PC-9 (cell line): ENCODE results near the gene RNASEH2B. TPM values are rescaled to one million over a fixed set of nuclear protein-coding genes. Genes with fewer than 3 reads are reported as not detected.

ENCODE experiments used
- BruUV-seq: library from RNA; stranded (reverse); fragments of 400-500 nt; replicated peaks from 2 replicates; lab custom pipeline; 2021; lab: Mats Ljungman, UMichigan
- CTCF ChIA-PET: fragments of 300-600 bp; sonication (Branson Sonifier 250); formaldehyde crosslinking; loops from one replicate; lab custom pipeline; 2022; ENCODE audit warnings: antibody characterized with exemption; lab: Charles Lee
- POLR2A ChIA-PET: fragments of 300-600 bp; sonication (Branson Sonifier 250); formaldehyde crosslinking; loops from one replicate; lab custom pipeline; 2022; ENCODE audit warnings: antibody characterized with exemption; ENCODE audit not compliant: unreplicated experiment; lab: Charles Lee
- DNase-seq, 2 experiments: peaks; one replicate each; pipeline versions ENCODE4 v3.0.0 to v3.0.0-alpha.2; 2015 to 2022; ENCODE audit warnings: mixed read lengths in 1 of 2
- H2AFZ ChIP-seq: fragments of 200-600 bp; sonication (generic); 2 replicates; pipeline ENCODE4 v1.8.1; 2017; ENCODE audit warnings: antibody characterized with exemption
- H3F3A ChIP-seq: fragments of 200-600 bp; sonication (generic); 2 replicates; pipeline ENCODE4 v1.8.1; 2017; ENCODE audit warnings: antibody characterized with exemption, mild to moderate bottlenecking, low read depth; ENCODE audit not compliant: insufficient read depth
- H3K27ac ChIP-seq: fragments of 200-600 bp; sonication (generic); 2 replicates; pipeline ENCODE4 v1.6.1; 2016; ENCODE audit warnings: mixed run types
- H3K27me3 ChIP-seq: fragments of 200-600 bp; sonication (generic); 2 replicates; pipeline ENCODE4 v1.6.1; 2016; ENCODE audit warnings: low read depth, mixed run types; ENCODE audit not compliant: insufficient read depth
- H3K36me3 ChIP-seq: fragments of 200-600 bp; sonication (generic); 2 replicates; pipeline ENCODE4 v1.6.1; 2016; ENCODE audit warnings: low read depth, mixed run types
- H3K4me1 ChIP-seq: fragments of 200-600 bp; sonication (generic); replicated peaks from 2 replicates; pipeline ENCODE4 v1.6.1; 2016; ENCODE audit warnings: mixed run types; ENCODE audit not compliant: insufficient read depth
- H3K4me2 ChIP-seq: fragments of 200-600 bp; sonication (generic); 2 replicates; pipeline ENCODE4 v1.6.1; 2017; ENCODE audit warnings: mixed run types
- H3K4me3 ChIP-seq: fragments of 200-600 bp; sonication (generic); 2 replicates; pipeline ENCODE4 v1.6.1; 2016; ENCODE audit warnings: mixed run types
- H3K79me2 ChIP-seq: fragments of 200-600 bp; sonication (generic); 2 replicates; pipeline ENCODE4 v1.6.1; 2017; ENCODE audit warnings: low read depth, mixed run types
- H3K9me2 ChIP-seq: fragments of 200-600 bp; sonication (generic); 2 replicates; pipeline ENCODE4 v1.8.1; 2017; ENCODE audit warnings: mild to moderate bottlenecking; ENCODE audit not compliant: insufficient read depth
- H3K9me3 ChIP-seq: fragments of 200-600 bp; sonication (generic); 2 replicates; pipeline ENCODE4 v1.8.1; 2016; ENCODE audit warnings: low read depth; ENCODE audit not compliant: insufficient read depth
- H4K20me1 ChIP-seq: fragments of 200-600 bp; sonication (generic); 2 replicates; pipeline ENCODE4 v1.8.1; 2017; ENCODE audit not compliant: insufficient read depth
- EZH2 ChIP-seq: fragments of 200-600 bp; sonication (generic); IDR thresholded peaks from 2 replicates; pipeline ENCODE4 v1.8.0; 2017; ENCODE audit warnings: antibody characterized with exemption, low read depth
- intact Hi-C: fragments of 100-400 bp; cut with micrococcal nuclease; formaldehyde crosslinking; loops from one replicate; pipeline ENCODE4 v1.10.0; 2022; ENCODE audit not compliant: unreplicated experiment
- total RNA-seq: library from RNA; stranded (reverse); gene quantifications from 2 replicates; pipeline ENCODE4 v1.2.3, GENCODE V29; 2021
- TF ChIP-seq, protein P1 (sequence below): fragments of 200-600 bp; sonication (generic); conservative IDR thresholded peaks from 2 replicates; pipeline ENCODE4 v1.6.1; 2017; ENCODE audit warnings: mixed run types, antibody characterized with exemption, mild to moderate bottlenecking, moderate library complexity

The RNASEH2B gene
- total RNA-seq, 1 experiment from 2014 or later = 45.8 TPM

GRCh38 chr13:50905256-50905655 lies 4.3 kb upstream of the RNASEH2B start:
- no peaks in the 10 kb centered on the region for H3K27me3 ChIP-seq

DNA sequence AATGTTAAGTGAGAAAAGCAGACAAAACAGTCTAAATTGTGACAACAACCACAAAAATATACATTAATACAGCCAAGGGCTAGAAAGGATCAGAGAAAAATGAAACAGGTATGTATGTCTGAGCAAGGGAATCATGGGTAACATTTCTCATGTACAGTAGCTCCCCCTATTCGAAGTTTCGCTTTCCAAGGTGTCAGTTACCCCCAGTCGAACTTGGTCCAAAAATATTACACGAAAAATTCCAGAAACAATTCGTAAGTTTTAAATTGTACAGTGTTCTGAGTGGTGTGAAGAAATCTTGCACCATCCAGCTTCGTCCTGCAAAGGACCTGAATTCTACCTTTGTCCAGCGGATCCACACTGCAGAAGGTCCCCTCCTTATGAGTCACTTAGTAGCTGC lies 1.8 kb upstream of the RNASEH2B start:
- H3F3A ChIP-seq = peaks cover 15% of the 10 kb centered on the region; the same call in 1 of the 2 replicates
- no peak overlapping the region for H3K4me3 ChIP-seq
- TF ChIP-seq EZH2 = no peak
- TF ChIP-seq, protein P1, sequence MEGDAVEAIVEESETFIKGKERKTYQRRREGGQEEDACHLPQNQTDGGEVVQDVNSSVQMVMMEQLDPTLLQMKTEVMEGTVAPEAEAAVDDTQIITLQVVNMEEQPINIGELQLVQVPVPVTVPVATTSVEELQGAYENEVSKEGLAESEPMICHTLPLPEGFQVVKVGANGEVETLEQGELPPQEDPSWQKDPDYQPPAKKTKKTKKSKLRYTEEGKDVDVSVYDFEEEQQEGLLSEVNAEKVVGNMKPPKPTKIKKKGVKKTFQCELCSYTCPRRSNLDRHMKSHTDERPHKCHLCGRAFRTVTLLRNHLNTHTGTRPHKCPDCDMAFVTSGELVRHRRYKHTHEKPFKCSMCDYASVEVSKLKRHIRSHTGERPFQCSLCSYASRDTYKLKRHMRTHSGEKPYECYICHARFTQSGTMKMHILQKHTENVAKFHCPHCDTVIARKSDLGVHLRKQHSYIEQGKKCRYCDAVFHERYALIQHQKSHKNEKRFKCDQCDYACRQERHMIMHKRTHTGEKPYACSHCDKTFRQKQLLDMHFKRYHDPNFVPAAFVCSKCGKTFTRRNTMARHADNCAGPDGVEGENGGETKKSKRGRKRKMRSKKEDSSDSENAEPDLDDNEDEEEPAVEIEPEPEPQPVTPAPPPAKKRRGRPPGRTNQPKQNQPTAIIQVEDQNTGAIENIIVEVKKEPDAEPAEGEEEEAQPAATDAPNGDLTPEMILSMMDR = no peak
- no peak overlapping the region for H3K27ac ChIP-seq
- peaks cover 25% of the 10 kb centered on the region for H3K79me2 ChIP-seq
- intact Hi-C loops = no loop called here
- ChIA-PET CTCF (no interaction called here), POLR2A (no interaction called here)
- no TSS peak for BruUV-seq
- H3K4me1 ChIP-seq = peaks cover 17% of the 10 kb centered on the region
- no peak overlapping the region for H3K4me2 ChIP-seq
- no peak overlapping the region for H2AFZ ChIP-seq
- H3K27me3 ChIP-seq = no peaks in the 10 kb centered on the region
- no peaks in the 10 kb centered on the region for H4K20me1 ChIP-seq
- H3K9me2 ChIP-seq = no peaks in the 10 kb centered on the region
- H3K36me3 ChIP-seq = no peaks in the 10 kb centered on the region
- no peaks in the 10 kb centered on the region for H3K9me3 ChIP-seq
- no peak for DNase-seq

More at GRCh38 chr13:50905256-50905655, 4.3 kb upstream of the RNASEH2B start:
- Histone ChIP-seq H4K20me1 (no peaks in the 10 kb centered on the region), H3F3A (peaks cover 6% of the 10 kb centered on the region; the same call in 1 of the 2 replicates), H3K4me3 (no peak overlapping the region), H3K27ac (no peak overlapping the region), H3K4me2 (no peak overlapping the region), H3K4me1 (no peaks in the 10 kb centered on the region), H3K79me2 (no peaks in the 10 kb centered on the region; the same call in 1 of the 2 replicates), H3K9me3 (no peaks in the 10 kb centered on the region), H3K36me3 (no peaks in the 10 kb centered on the region), H3K9me2 (no peaks in the 10 kb centered on the region), H2AFZ (no peak overlapping the region)
- DNase-seq = no peak
- CTCF ChIA-PET = no interaction called here
- no peak for TF ChIP-seq EZH2
- TF ChIP-seq, protein P1 = no peak
- POLR2A ChIA-PET = no interaction called here
- intact Hi-C loops = no loop called here
- no TSS peak for BruUV-seq

DNA sequence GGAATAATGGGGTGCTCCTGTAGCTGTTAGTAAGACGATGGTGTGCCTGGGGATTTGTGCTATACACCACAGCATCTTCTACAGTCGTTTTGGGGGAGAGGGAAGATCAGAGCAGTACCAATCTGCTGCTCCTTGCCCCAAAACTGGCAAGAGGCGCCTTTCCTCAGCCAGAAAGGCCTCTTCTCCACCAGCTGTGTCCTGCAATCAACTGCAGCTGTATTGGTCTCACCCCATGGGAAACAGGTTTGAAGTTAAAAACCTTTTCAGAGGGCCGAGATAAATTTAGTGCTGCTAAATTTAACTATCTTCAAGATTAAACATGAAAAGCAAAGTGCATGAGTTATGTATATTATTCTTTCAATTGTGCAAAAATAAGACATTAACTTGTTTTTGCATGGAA lies 1.2 kb upstream of the RNASEH2B start:
- no peaks in the 10 kb centered on the region for H3K9me2 ChIP-seq
- H3K4me2 ChIP-seq = no peak overlapping the region
- H3F3A ChIP-seq = peaks cover 15% of the 10 kb centered on the region; the same call in 1 of the 2 replicates
- no peak overlapping the region for H2AFZ ChIP-seq
- H3K27ac ChIP-seq = no peak overlapping the region
- H4K20me1 ChIP-seq = no peaks in the 10 kb centered on the region
- no TSS peak for BruUV-seq
- H3K79me2 ChIP-seq = peaks cover 31% of the 10 kb centered on the region
- TF ChIP-seq, protein P1 = no peak
- no peak for TF ChIP-seq EZH2
- no peak for DNase-seq
- intact Hi-C loops = no loop called here
- ChIA-PET CTCF (no interaction called here), POLR2A (no interaction called here)
- no peak overlapping the region for H3K4me3 ChIP-seq
- H3K27me3 ChIP-seq = no peaks in the 10 kb centered on the region
- peaks cover 17% of the 10 kb centered on the region for H3K4me1 ChIP-seq
- H3K9me3 ChIP-seq = no peaks in the 10 kb centered on the region
- H3K36me3 ChIP-seq = no peaks in the 10 kb centered on the region
